Ovary (tissue), 3 donors: ENCODE data around the gene VASN.

ENCODE experiments used
- POLR2A ChIP-seq: fragments of 450-650 bp; IDR thresholded peaks from one replicate; pipeline ENCODE4 v1.6.1; 2017; ENCODE audit warnings: antibody characterized with exemption, mild to moderate bottlenecking, moderate library complexity
- TF ChIP-seq, protein P1 (sequence below), 3 donors: fragments of 450-650 bp in 2 of 3; fragments of 200-600 bp in 1 of 3; IDR thresholded peaks; one replicate each; pipeline versions ENCODE4 v1.5.1 to v1.8.0; 2016 to 2022; ENCODE audit warnings: antibody characterized with exemption in 3 of 3, mild to moderate bottlenecking in 1 of 3
- donor health status: DM: no; HTN: no; CAD: no.

DNA sequence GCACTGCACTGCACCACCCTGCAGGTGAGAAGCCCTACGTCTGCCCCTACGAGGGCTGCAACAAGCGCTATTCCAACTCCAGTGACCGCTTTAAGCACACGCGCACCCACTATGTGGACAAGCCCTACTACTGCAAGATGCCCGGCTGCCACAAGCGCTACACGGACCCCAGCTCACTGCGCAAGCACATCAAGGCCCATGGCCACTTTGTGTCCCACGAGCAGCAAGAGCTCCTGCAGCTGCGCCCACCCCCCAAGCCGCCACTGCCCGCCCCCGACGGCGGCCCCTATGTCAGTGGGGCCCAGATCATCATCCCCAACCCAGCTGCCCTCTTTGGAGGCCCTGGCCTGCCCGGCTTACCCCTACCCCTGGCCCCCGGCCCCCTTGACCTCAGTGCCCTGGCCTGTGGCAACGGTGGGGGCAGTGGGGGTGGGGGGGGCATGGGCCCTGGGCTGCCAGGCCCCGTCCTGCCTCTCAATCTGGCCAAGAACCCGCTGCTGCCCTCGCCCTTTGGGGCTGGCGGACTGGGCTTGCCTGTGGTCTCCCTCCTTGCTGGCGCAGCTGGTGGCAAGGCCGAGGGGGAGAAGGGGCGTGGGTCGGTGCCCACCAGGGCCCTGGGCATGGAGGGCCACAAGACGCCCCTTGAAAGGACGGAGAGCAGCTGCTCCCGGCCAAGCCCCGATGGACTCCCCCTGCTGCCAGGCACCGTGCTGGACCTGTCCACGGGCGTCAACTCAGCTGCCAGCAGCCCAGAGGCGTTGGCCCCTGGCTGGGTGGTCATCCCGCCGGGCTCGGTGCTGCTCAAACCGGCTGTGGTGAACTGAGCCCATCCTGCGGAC is 34.7 kb upstream of the VASN start:
- TF ChIP-seq, protein P1, sequence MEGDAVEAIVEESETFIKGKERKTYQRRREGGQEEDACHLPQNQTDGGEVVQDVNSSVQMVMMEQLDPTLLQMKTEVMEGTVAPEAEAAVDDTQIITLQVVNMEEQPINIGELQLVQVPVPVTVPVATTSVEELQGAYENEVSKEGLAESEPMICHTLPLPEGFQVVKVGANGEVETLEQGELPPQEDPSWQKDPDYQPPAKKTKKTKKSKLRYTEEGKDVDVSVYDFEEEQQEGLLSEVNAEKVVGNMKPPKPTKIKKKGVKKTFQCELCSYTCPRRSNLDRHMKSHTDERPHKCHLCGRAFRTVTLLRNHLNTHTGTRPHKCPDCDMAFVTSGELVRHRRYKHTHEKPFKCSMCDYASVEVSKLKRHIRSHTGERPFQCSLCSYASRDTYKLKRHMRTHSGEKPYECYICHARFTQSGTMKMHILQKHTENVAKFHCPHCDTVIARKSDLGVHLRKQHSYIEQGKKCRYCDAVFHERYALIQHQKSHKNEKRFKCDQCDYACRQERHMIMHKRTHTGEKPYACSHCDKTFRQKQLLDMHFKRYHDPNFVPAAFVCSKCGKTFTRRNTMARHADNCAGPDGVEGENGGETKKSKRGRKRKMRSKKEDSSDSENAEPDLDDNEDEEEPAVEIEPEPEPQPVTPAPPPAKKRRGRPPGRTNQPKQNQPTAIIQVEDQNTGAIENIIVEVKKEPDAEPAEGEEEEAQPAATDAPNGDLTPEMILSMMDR (IDR thresholded peaks at IDR 0.05), result no peak
- TF ChIP-seq POLR2A, result no peak
